Activated CD4-positive, alpha-beta T cell treated with anti-CD3 and anti-CD28 coated beads, Interleukin-2, amount 50 U/mL, for 4 hours (primary cell): ENCODE results near the gene CPT1B.
"Not testable (repeated sequence)": the region's sequence is repeated elsewhere in the genome, so short reads cannot be mapped to it uniquely, and the experiment has no call there.

Experiments used
- DNase-seq, 2 experiments: peaks; one replicate each; pipeline ENCODE4 v3.0.0-alpha.2; 2020

Gene CPT1B

GRCh38 chr22:50526108-50526833, 52.0 kb downstream of the CPT1B start:
- peak; percentile 80 to 81 for DNase-seq

- no peak for DNase-seq
These were observed 52.4 kb downstream of the CPT1B start for GRCh38 chr22:50525858-50526107.

- DNase-seq, result peak; percentile 97 to 98
These were observed 52.9 kb downstream of the CPT1B start, which contains the start of gene SCO2 for GRCh38 chr22:50525104-50525857. Gene SCO2, minus strand, starts transcription at chr22:50525598. Its CDS starts 1,187 bp downstream, at chr22:50524411.

- DNase-seq, result no peak
These were observed 53.5 kb downstream of the CPT1B start for GRCh38 chr22:50524676-50525103.

GRCh38 chr22:50523806-50524675, 54.2 kb downstream of the CPT1B start:
- DNase-seq, result no peak

- DNase-seq, result no peak
These were observed 54.8 kb downstream of the CPT1B start for GRCh38 chr22:50523458-50523805.

- no peak for DNase-seq
These were observed 55.3 kb downstream of the CPT1B start for GRCh38 chr22:50522806-50523438.

- no peak for DNase-seq
These were observed 55.9 kb downstream of the CPT1B start for GRCh38 chr22:50522208-50522805.

GRCh38 chr22:50521710-50522109, 56.5 kb downstream of the CPT1B start:
- DNase-seq, result no peak

- DNase-seq, result no peak
These were observed 57.3 kb downstream of the CPT1B start for GRCh38 chr22:50520826-50521453.

- not testable (repeated sequence) for DNase-seq
These were observed 58.0 kb downstream of the CPT1B start for GRCh38 chr22:50520184-50520583.

GRCh38 chr22:50519151-50519550, 59.1 kb downstream of the CPT1B start:
- DNase-seq, result no peak
